GM10266 (cell line): ENCODE results near the gene NFAM1.
A peak's percentile ranks its signal among the peaks of the same experiment; 100 is the strongest.

ENCODE experiments used
- DNase-seq: peaks from one replicate; pipeline ENCODE4 v3.0.0; 2012; ENCODE audit errors: extremely low spot score
- TF ChIP-seq, protein P1 (sequence below): IDR thresholded peaks from 2 replicates; pipeline ENCODE4 v1.5.1; 2012; ENCODE audit warnings: mild to moderate bottlenecking, low read depth; ENCODE audit not compliant: control insufficient read depth, insufficient read depth; ENCODE audit errors: missing control alignments

The NFAM1 gene

GRCh38 chr22:42376711-42377554 lies 55.3 kb downstream of the NFAM1 start:
- no peak for DNase-seq
- TF ChIP-seq, protein P1, sequence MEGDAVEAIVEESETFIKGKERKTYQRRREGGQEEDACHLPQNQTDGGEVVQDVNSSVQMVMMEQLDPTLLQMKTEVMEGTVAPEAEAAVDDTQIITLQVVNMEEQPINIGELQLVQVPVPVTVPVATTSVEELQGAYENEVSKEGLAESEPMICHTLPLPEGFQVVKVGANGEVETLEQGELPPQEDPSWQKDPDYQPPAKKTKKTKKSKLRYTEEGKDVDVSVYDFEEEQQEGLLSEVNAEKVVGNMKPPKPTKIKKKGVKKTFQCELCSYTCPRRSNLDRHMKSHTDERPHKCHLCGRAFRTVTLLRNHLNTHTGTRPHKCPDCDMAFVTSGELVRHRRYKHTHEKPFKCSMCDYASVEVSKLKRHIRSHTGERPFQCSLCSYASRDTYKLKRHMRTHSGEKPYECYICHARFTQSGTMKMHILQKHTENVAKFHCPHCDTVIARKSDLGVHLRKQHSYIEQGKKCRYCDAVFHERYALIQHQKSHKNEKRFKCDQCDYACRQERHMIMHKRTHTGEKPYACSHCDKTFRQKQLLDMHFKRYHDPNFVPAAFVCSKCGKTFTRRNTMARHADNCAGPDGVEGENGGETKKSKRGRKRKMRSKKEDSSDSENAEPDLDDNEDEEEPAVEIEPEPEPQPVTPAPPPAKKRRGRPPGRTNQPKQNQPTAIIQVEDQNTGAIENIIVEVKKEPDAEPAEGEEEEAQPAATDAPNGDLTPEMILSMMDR = no peak

DNA sequence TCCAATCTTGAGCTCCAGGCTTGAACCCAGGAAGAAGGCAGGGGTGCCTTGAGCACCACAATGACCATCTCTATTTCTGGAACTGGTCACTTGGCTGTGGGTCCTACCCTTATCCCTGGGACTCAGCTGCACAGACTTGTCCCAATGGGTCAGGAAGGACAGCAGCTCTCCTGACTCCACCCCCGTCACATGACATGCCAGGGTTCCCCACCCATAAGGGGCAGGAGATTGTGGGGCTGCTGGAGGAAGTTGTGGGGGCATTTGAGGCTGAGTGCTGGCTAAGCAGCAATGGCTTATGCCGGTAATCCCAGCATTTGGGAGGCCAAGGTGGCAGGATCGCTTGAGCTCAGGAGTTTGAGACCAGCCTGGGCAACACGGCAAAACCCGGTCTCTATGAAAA lies 56.2 kb downstream of the NFAM1 start:
- TF ChIP-seq, protein P1 = no peak
- no peak for DNase-seq

DNA sequence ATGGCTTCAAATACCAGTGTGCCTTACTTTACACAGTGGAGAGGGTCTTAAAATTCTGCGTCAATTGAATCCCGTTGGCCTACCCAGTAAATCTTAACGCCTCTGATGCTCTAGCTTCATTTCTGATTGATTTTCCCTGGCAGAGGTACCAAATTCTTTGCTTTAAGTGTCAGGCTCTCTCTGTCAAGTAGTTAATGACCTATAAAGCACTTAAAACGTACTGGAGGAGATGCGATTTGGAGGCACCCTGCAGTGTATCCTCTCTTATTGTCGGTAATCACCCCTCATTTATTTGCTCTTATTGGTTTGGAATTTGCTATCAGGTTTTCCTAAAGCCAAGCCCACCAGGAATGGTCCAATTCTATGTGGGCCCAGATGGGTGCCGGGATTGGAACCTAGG lies 59.2 kb downstream of the NFAM1 start:
- DNase-seq = no peak
- TF ChIP-seq, protein P1 = no peak

- no peak for DNase-seq
- TF ChIP-seq, protein P1 = no peak
These were observed 60.7 kb downstream of the NFAM1 start for GRCh38 chr22:42371501-42371900.

DNA sequence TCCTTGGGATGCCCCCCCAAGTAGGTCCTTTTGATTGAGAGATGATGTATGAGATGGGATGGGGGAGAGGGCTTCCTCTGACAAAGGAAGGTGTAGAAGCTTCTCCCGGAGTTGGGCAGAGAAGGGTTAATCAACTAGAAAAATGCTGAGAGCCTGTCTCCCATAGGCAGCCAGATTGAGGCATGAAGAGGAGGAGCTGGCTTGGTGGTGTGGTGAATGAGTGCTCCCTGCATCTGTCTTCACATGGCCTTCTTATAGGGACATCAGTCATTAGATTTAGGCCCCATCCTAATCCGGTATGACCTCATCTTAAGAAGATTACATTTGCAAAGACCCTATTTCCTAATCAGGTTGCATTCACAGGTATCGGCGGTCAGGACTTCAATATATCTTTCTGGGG lies 61.1 kb downstream of the NFAM1 start:
- TF ChIP-seq, protein P1 = no peak
- no peak for DNase-seq

- DNase-seq = peak; percentile 98
- TF ChIP-seq, protein P1 = no peak
These were observed 62.8 kb downstream of the NFAM1 start for GRCh38 chr22:42369250-42370041.
